Measurements from ENCODE around the gene NKAIN2.
"Not testable (repeated sequence)": the region's sequence is repeated elsewhere in the genome, so short reads cannot be mapped to it uniquely, and the experiment has no call there.

NKAIN2 gene

DNA sequence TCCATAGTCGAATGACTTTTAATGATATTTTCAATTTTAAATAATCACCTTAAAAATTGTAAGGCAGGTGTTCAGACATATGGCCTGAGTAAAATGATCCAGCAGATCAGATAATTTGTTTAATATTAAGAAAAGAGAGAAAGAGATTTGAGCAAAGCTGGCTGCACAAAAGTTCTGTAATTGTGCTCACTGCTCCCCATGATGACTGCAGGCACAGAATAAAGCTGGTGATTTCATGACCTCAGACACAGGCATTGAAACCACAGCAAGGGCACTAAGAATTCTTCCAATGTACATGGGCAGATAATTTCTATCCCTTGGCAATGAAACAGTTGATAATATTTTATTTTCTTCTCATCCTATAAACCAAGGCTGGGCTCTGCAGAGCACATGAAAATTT, 553.1 kb downstream of the NKAIN2 start:
- no peaks in the 10 kb centered on the region for H3K9me3 Mint-ChIP-seq
- no peaks in the 10 kb centered on the region for H3K36me3 Mint-ChIP-seq
- no peak overlapping the region for H3K4me3 Mint-ChIP-seq
- no peaks in the 10 kb centered on the region for H3K4me1 Mint-ChIP-seq
- DNase-seq = no peak
- ATAC-seq (replicated peaks) = no peak
- H3K27me3 Mint-ChIP-seq = no peaks in the 10 kb centered on the region
- no peak overlapping the region for H3K27ac Mint-ChIP-seq

DNA sequence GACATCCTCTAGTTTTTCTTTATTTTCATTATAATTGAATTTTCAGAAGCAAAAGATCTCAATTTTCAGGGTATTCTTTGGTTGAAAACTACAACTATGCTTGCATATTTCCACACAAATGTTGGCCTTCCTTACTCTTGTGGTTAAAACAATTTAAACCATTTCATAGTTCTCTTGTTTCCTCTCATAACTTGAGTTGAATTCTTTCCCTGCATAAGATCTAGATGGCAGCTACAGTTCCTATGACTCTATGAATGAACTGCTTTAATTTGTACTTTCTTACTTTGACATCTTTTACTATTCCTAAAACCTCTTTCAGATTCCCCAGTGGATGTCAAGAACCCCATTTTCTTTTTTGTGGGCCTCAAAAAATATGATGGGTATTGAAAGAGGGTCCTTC, 564.5 kb downstream of the NKAIN2 start:
- Mint-ChIP-seq H3K27me3 (no peaks in the 10 kb centered on the region), H3K4me3 (no peak overlapping the region), H3K36me3 (no peaks in the 10 kb centered on the region), H3K4me1 (no peaks in the 10 kb centered on the region), H3K9me3 (no peaks in the 10 kb centered on the region), H3K27ac (no peak overlapping the region)
- ATAC-seq (replicated peaks) (no peak), DNase-seq (no peak)

DNA sequence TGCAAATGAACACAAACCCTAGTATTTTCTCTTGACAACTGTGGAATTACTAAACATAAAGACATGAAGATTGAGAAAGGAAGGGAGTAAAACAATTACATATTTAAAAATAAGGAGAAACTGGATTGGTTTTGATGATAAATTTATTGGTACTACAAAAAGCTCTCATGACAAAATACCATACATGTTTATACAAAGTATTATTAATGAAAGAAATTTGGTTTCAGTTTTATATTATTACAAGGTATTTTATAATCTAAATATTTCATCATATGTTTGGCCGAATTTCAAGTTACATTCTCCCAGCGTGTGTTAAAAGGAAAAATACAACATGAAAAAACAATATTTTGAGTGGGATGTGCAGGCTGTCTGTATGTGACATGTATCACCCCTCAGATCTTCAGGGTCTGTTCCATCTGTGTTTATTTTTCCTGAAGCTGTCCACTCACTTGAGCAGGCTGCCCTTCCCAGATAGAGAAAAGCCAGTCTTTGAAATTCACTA, 568.4 kb downstream of the NKAIN2 start:
- Mint-ChIP-seq H3K36me3 (no peaks in the 10 kb centered on the region), H3K9me3 (no peaks in the 10 kb centered on the region)

DNA sequence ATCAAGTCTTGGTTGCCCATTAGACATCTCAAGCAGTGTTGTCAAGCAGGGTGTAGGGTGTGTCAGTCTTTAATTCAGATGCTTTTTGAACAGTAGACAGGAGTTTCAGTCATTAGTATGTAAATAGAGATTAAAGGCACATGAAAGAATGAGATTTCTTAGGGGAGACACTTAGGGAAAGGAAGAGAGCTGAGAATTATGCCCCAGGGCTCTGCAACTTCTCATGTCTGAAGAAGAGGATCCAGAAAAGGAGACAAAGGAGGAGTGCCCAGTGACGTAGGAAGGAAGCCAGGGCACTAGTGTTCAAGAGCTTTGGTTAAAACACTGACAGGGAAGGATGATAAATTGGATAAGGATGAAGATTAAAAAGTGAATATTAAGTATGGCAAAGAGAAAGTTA, 569.7 kb downstream of the NKAIN2 start:
- no peak overlapping the region for H3K27ac Mint-ChIP-seq
- H3K9me3 Mint-ChIP-seq = no peaks in the 10 kb centered on the region
- no peak for ATAC-seq (replicated peaks)

More for the DNA sequence above, 568.4 kb downstream of the NKAIN2 start:
- no peak overlapping the region for H3K4me3 Mint-ChIP-seq
- DNase-seq = no peak
- ATAC-seq (replicated peaks) = no peak
- H3K4me1 Mint-ChIP-seq = no peaks in the 10 kb centered on the region
- no peak overlapping the region for H3K27ac Mint-ChIP-seq
- H3K27me3 Mint-ChIP-seq = no peaks in the 10 kb centered on the region

DNA sequence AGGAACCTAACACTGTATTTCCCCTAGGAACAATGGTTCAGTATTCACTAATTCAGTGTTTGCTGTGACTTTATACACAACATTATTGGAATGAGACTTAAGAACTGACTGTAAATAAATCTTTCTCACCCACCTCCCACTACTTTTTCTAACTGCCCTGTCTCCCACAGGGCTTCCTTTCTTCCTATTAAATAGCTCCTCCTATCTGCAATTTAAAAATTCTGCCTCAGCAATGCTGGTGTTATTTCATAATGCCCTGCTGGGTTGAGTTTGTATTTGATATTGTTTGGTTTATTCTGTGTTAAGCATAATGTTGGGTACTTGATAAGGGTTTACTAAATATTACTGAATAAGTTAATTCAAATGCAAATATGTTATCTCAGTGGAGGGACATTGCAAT, 585.5 kb downstream of the NKAIN2 start:
- Mint-ChIP-seq H3K27me3 (no peaks in the 10 kb centered on the region), H3K27ac (no peak overlapping the region), H3K4me3 (no peak overlapping the region), H3K36me3 (no peaks in the 10 kb centered on the region), H3K9me3 (peaks cover 0 to 3% of the 10 kb centered on the region in 2 donors), H3K4me1 (no peaks in the 10 kb centered on the region)
- DNase-seq = no peak
- no peak for ATAC-seq (replicated peaks)

More for the DNA sequence above, 569.7 kb downstream of the NKAIN2 start:
- H3K4me1 Mint-ChIP-seq = no peaks in the 10 kb centered on the region
- no peak for DNase-seq
- no peaks in the 10 kb centered on the region for H3K27me3 Mint-ChIP-seq
- H3K36me3 Mint-ChIP-seq = no peaks in the 10 kb centered on the region
- no peak overlapping the region for H3K4me3 Mint-ChIP-seq

DNA sequence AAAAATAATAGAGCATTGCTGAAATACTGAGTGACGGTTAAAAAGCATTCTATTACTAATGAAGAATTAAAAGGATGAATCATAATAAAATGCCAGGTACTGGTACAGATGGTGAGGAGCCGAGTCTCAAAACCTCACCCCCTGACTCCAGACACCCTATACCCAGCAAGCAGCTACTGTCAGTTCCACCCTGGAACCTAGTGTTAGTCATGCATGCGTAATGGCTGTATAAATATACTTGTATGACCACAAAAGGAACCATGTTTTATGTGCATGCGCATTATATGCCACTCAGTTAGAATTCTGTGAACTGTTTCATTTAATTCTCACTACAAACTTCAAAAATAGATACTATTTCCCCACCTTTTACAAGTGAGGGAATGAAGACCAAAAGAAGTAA, 589.9 kb downstream of the NKAIN2 start:
- DNase-seq (no peak), ATAC-seq (replicated peaks) (no peak)
- H3K36me3 Mint-ChIP-seq = no peaks in the 10 kb centered on the region
- no peaks in the 10 kb centered on the region for H3K27me3 Mint-ChIP-seq
- no peak overlapping the region for H3K4me3 Mint-ChIP-seq
- H3K9me3 Mint-ChIP-seq = no peaks in the 10 kb centered on the region
- no peak overlapping the region for H3K27ac Mint-ChIP-seq
- H3K4me1 Mint-ChIP-seq = no peaks in the 10 kb centered on the region

DNA sequence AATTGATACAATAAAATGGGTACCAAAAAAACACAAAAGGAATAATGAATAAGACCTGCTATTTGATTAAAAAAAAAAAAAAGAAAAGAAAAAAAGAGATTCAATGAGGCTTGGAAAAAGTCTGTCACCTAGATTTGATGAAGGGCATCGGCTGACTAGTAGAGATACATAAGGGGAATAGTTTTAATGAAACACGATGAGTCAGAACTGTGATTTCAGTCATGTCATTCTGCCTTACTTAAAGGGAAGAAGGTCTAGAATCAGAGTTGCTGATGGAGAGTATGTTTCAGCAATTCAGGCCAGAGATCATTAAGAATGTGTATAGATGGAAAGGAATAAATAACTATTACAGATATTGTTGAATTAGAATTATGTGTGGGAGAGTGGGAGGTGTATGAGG, 592.7 kb downstream of the NKAIN2 start:
- no peak overlapping the region for H3K4me3 Mint-ChIP-seq
- ATAC-seq (replicated peaks) = no peak
- H3K9me3 Mint-ChIP-seq = no peaks in the 10 kb centered on the region
- H3K27me3 Mint-ChIP-seq = no peaks in the 10 kb centered on the region
- no peak overlapping the region for H3K27ac Mint-ChIP-seq
- DNase-seq = no peak
- H3K4me1 Mint-ChIP-seq = no peaks in the 10 kb centered on the region
- H3K36me3 Mint-ChIP-seq = no peaks in the 10 kb centered on the region

DNA sequence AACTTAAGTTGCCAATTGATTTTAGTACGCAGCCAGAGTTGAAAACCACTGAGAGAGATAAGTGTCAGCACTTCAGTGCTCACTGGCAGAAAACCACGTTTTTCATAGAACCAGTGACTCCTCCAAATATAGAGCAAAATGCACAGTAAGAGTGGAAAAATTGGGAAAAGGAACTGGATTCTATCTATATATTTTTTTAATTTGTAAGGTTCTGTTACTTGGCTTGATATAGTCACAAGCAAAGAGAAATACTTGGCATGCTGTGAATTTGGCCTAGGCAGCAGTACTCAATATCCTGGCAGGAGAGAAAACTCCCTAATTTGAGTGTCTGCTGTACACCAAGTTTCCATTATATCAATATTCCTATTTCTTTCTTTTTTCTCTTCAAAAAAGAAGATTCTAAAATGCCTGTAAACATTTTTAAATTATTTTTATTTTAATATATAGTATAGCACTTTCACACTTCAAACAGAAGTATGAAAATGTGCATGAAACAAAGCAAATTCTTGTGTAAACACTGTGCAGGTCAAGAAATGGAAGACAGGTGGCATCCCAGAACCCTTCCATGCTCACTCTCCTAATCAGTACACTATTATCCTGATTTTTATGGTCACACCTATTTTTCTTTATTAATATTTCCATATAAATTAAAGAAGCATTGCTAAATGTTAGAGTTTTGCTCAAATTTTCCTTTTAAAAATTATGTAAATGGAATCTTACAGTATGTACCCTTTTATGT, 596.8 kb downstream of the NKAIN2 start:
- Mint-ChIP-seq H3K27me3 (no peaks in the 10 kb centered on the region), H3K4me1 (no peaks in the 10 kb centered on the region), H3K36me3 (no peaks in the 10 kb centered on the region), H3K4me3 (no peak overlapping the region), H3K9me3 (no peaks in the 10 kb centered on the region), H3K27ac (no peak overlapping the region)
- ATAC-seq (replicated peaks) = no peak
- no peak for DNase-seq

DNA sequence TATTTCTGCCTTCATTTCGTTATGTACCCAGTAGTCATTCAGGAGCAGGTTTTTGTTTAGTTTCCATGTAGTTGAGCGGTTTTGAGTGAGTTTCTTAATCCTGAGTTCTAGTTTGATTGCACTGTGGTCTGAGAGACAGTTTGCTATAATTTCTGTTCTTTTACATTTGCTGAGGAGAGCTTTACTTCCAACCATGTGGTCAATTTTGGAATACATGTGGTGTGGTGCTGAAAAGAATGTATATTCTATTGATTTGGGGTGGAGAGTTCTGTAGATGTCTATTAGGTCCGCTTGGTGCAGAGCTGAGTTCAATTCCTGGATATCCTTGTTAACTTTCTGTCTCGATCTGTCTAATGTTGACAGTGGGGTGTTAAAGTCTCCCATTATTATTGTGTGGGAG, 606.8 kb downstream of the NKAIN2 start:
- not testable (repeated sequence) for H3K27me3 Mint-ChIP-seq; H3K36me3 Mint-ChIP-seq; H3K4me1 Mint-ChIP-seq; H3K27ac Mint-ChIP-seq; DNase-seq; ATAC-seq (replicated peaks); H3K9me3 Mint-ChIP-seq; H3K4me3 Mint-ChIP-seq

DNA sequence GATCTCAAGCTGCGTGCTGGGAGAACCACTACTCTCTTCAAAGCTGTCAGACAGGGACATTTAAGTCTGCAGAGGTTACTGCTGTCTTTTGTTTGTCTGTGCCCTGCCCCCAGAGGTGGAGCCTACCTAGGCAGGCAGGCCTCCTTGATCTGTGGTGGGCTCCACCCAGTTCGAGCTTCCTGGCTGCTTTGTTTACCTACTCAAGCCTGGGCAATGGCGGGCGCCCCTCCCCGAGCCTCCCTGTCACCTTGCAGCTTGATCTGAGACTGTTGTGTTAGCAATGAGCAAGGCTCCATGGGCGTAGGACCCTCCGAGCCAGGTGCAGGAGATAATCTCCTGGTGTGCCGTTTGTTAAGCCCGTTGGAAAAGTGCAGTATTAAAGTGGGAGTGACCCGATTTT, 609.0 kb downstream of the NKAIN2 start:
- H3K4me1 Mint-ChIP-seq; H3K27ac Mint-ChIP-seq; H3K36me3 Mint-ChIP-seq; H3K9me3 Mint-ChIP-seq; DNase-seq; ATAC-seq (replicated peaks); H3K4me3 Mint-ChIP-seq; H3K27me3 Mint-ChIP-seq: not testable (repeated sequence)

DNA sequence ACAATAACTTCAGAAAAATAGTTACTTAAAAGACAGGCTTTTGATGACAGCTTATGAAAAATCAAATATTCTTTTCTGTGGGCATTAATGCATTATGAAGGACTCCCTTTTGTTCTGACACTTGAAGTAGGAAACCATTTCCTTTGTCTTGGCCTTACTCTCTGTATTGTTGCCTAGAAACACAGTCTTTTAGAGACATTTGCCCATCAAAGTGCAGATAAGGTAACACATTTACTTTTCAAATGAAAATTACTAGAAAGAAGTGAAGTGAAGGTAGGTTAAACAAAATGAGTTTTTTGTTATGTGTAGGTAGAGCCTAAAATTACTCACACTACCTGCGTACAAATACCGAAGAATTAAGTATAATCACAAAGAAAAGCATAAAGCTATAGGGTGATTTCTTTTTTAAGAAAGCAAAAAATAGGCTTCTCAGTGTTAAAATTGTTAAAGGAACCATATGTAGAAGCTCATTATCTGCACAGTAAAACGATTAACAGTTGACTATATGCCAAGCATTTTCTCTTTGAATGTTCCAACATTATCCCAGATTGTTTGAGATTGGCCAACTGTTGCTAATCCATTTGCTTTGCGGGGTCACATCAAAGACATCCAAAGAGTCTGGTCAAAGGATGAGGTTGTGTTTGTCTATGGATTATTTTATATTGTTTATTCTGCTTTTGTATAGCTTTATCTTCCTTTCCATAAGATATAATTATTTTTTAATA, 616.6 kb downstream of the NKAIN2 start:
- Mint-ChIP-seq H3K4me3 (no peak overlapping the region), H3K27ac (no peak overlapping the region), H3K36me3 (no peaks in the 10 kb centered on the region), H3K27me3 (no peaks in the 10 kb centered on the region), H3K9me3 (no peaks in the 10 kb centered on the region), H3K4me1 (no peaks in the 10 kb centered on the region)
- ATAC-seq (replicated peaks) = no peak
- no peak for DNase-seq

DNA sequence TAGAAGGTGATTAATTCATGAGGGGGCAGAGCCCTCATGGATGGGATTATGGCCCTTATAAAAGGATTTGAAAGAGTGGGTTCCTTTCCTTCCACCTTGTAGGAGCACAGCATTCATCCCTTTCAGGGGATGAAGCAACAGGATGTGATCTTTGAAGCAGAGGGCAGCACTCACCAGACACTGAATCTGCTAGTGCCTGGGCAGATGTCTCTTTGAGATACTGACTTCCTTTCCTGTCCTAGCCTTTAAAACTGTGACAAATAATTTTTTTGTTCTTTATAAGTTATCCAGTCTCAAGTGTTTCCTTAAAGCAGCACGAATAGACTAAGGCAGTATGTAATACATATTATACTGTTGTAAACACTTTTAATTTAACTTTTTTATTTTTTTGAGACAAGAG, 620.0 kb downstream of the NKAIN2 start:
- ATAC-seq (replicated peaks) (no peak), DNase-seq (no peak)
- no peaks in the 10 kb centered on the region for H3K4me1 Mint-ChIP-seq
- no peak overlapping the region for H3K4me3 Mint-ChIP-seq
- H3K27ac Mint-ChIP-seq = no peak overlapping the region
- H3K36me3 Mint-ChIP-seq = no peaks in the 10 kb centered on the region
- H3K9me3 Mint-ChIP-seq = no peaks in the 10 kb centered on the region
- H3K27me3 Mint-ChIP-seq = no peaks in the 10 kb centered on the region

DNA sequence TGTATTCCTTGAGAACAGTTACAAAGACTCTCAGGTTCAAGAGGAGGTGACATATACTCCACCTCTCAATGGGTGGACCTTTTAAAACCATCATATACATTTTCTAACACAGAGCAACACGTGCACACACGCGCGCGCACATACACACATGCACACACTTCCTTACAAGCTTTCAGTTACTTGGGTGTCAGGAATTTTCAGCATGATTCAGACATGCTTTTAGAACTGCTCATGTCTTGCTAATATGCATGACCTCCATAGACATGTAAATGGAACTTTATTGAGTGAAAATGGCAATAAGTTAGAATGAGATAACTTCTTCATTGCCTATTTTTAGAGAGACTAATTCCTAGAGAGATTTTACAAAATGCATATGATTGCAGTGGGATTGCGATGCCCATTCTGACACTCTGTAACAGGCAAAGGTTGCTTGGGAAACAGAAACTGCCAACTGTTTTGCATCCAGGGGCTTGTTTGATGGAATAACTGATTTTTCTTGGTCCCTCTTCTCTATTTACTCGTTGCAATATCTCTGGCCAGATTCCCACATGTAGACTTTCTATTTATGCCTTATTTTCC, 627.2 kb downstream of the NKAIN2 start:
- no peak for DNase-seq
- Mint-ChIP-seq H3K36me3 (no peaks in the 10 kb centered on the region), H3K27me3 (no peaks in the 10 kb centered on the region), H3K27ac (no peak overlapping the region), H3K4me3 (no peak overlapping the region), H3K4me1 (no peaks in the 10 kb centered on the region), H3K9me3 (no peaks in the 10 kb centered on the region)
- ATAC-seq (replicated peaks) = no peak

DNA sequence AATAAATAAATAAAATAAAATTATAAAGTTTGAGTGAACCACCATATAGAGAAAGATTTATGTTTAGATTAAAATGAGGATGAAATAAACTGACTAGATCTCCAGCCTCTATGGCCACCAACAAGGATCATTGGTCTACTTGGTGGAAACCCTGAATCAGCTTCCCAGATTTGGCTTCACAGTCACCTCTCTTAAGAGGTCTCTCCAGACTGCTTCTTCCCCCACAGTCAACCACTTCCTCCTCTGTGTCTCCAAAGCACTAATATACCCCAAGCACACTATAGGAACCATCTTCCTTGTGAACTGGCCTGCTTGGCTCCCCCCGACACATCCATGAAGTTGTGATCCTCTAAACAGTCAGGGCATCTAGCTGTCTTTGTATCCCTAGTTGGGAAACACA, 629.0 kb downstream of the NKAIN2 start:
- H3K4me1 Mint-ChIP-seq = no peaks in the 10 kb centered on the region
- H3K9me3 Mint-ChIP-seq = no peaks in the 10 kb centered on the region
- H3K27me3 Mint-ChIP-seq = no peaks in the 10 kb centered on the region
- peak in 1 of 2 donors; percentile 5 for ATAC-seq (replicated peaks)
- no peaks in the 10 kb centered on the region for H3K36me3 Mint-ChIP-seq
- no peak for DNase-seq
- no peak overlapping the region for H3K4me3 Mint-ChIP-seq
- no peak overlapping the region for H3K27ac Mint-ChIP-seq
